HCT116 (cell line): ENCODE measurements around the gene RAB36.

ENCODE experiments used
- ATF3 ChIP-seq: IDR thresholded peaks from 2 replicates; pipeline ENCODE4 v1.6.1; 2012
- CTCF ChIP-seq, 3 experiments: fragments of 200-600 bp in 1 of 3; sonication (generic) in 1 of 3; IDR thresholded peaks in 2 of 3; conservative IDR thresholded peaks in 1 of 3; 2 replicates each; pipeline ENCODE4 v1.5.1; 2012 to 2017; ENCODE audit warnings: low read depth in 2 of 3, low read length in 2 of 3, antibody characterized with exemption in 1 of 3, borderline replicate concordance in 1 of 3, control low read depth in 1 of 3, mild to moderate bottlenecking in 1 of 3, mixed read lengths in 1 of 3, mixed run types in 1 of 3, moderate library complexity in 1 of 3; ENCODE audit not compliant: insufficient read depth in 1 of 3
- EZH2 ChIP-seq: fragments of 200-600 bp; sonication (generic); IDR thresholded peaks from 2 replicates; pipeline ENCODE4 v1.6.1; 2017; ENCODE audit warnings: antibody characterized with exemption, mixed run types
- MAX ChIP-seq: IDR thresholded peaks from 2 replicates; pipeline ENCODE4 v1.6.1; 2012
- POLR2A ChIP-seq: IDR thresholded peaks from 2 replicates; pipeline ENCODE4 v1.7.0; 2011; ENCODE audit warnings: borderline replicate concordance; ENCODE audit not compliant: insufficient read depth, insufficient read length; ENCODE audit errors: extremely low read depth
- RAD21 ChIP-seq: IDR thresholded peaks from 2 replicates; pipeline ENCODE4 v1.6.1; 2012; ENCODE audit warnings: low read depth, mild to moderate bottlenecking
- REST ChIP-seq: IDR thresholded peaks from 2 replicates; pipeline ENCODE4 v1.6.1; 2012; ENCODE audit warnings: low read depth

- TF ChIP-seq POLR2A (no peak), RAD21 (no peak), CTCF (IDR thresholded peaks at IDR 0.05 in 2 of 3, conservative IDR thresholded peaks at IDR 0.05 in 1 of 3; ENCODE audit: borderline replicate concordance in 1 of 3, insufficient read depth in 1 of 3, low read depth in 2 of 3, low read length in 2 of 3) (no peak), MAX (no peak), EZH2 (no peak), REST (no peak), ATF3 (no peak)
Observed at GRCh38 chr22:23107487-23108248, 37.6 kb upstream of the RAB36 start.
